GM04504 (cell line): ENCODE measurements around the gene CFAP107.

ENCODE experiments used
- DNase-seq: peaks from one replicate; pipeline ENCODE4 v3.0.0-alpha.2; 2012; ENCODE audit warnings: low read depth

The CFAP107 gene

DNA sequence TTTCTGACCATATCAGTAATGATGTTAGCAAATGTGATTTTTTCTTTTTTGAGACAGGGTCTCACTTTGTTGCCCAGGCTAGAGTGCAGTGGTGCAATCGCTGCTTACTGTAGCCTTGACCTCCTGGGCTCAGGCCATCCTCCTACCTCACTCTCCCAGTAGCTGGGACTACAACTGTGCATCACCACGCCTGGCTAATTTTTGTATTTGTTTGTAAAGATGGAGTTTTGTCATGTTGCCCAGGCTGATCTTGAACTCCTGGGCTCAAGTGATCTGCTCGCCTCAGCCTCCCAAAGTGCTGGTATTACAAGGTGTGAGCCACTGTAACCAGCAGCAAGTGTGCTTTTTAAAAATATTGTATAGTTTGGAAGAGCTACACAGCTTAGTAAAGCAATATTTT, 4.1 kb upstream of the CFAP107 start:
- no peak for DNase-seq

- no peak for DNase-seq
These were observed 641 bp upstream of the CFAP107 start for GRCh38 chr1:12745126-12745991.

- no peak for DNase-seq
These were observed 2.9 kb downstream of the CFAP107 start for GRCh38 chr1:12748778-12749355.

GRCh38 chr1:12754738-12755137, 8.7 kb downstream of the CFAP107 start:
- no peak for DNase-seq

DNA sequence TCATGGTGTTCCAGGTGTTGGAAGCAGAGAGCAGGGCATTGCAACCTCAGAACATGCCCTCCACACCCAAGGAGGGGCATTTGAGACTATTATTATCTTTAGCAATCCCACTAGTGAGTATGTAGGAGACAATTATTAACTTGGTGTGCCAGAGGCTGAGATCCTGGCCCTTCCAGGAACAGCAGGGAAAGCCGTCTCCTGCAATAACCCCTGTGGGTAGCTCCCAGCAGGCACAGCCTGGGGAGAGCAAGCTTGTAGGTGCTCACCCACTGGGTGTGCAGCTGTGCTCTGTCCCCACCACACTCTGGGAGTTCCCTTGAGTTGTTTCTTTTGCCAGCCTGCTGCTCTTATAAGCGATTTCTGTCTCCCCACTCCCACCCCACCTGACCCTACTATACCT, 10.3 kb downstream of the CFAP107 start:
- DNase-seq: no peak

DNA sequence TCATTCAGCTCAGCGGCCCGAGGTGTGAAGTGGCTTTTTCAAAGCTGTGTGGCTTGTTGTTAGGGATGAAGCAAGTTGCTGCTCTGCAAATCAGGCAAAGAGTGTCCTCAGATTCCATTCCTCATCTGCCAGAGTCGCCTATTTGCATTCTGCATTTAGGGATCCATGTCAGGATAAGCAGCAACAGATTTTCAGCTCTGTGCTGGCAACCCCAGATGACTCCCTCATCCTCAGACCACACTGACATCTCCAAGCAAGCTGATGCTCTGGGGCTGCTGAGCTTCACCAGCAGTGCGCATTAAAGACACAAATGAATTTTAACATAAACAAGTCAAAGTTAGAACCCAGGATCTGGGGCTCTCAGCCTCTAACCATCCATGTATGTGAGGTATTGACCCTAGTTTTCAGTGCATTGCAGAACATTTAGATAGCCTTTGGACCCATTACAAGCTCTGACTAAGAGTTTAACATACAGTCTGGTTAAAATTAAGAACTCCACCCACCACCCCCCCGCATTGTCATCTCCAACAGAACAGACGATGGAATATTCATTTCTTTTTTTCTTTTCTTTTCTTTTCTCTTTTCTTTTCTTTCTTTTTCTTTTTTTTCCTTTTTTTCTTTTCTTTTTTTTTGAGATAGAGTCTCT, 10.9 kb downstream of the CFAP107 start:
- no peak for DNase-seq

DNA sequence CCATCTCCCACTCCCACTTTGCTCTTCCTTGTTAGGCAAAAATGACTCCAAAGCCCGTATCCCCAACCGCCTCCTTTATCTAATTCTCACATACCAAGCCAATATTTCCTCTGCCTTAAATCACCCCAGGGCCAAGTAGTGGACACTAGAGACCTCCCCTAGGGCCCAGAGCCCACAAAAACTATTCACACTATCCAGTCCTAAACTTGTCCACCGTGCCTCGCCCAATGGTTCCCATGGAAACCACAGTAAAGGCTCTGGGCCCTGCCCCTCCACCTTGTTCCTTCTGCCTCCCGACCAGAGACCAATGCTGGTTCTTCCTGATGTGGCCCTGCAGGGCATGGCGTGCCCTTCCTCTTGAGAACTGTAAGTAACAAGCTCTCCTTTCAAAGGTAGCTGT, 11.8 kb downstream of the CFAP107 start:
- no peak for DNase-seq

- DNase-seq: no peak
These were observed 14.3 kb downstream of the CFAP107 start for GRCh38 chr1:12760256-12760795.

DNA sequence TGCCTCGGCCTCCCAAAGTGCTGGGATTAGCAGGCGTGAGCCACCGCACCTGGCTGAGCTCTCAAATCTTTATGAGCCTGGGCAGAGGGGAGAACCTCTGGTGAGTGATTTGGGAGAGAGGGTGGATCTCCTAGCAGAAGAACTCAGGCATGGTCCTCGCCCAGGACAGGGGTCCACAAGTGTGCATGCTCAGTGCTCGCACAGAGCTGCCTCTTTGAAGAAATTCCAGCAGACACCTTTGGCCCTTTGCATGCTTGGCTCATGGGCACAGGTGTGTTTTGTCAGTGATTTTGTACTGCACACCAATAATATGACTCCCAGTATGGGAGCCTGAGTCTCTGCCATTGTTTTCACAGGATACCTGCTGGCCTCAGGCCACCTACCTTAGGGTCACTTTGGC, 15.8 kb downstream of the CFAP107 start:
- no peak for DNase-seq

DNA sequence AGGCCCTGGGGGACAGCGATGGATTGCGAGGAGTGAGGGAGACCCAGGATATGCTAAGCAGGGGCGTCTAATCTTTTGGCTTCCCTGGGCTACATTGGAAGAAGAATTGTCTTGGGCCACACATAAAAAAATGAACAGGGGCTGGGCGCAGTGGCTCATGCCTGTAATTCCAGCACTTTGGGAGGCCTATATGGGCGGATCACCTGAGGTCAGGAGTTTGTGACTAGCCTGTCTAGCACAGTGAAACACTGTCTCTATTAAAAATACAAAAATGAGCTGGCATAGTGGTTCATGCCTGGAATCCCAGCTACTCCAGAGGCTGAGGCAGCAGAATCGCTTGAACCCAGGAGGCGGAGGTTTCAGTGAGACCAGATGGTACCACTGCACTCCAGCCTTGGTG, 16.8 kb downstream of the CFAP107 start:
- no peak for DNase-seq

GRCh38 chr1:12763479-12763878, 17.5 kb downstream of the CFAP107 start:
- no peak for DNase-seq

DNA sequence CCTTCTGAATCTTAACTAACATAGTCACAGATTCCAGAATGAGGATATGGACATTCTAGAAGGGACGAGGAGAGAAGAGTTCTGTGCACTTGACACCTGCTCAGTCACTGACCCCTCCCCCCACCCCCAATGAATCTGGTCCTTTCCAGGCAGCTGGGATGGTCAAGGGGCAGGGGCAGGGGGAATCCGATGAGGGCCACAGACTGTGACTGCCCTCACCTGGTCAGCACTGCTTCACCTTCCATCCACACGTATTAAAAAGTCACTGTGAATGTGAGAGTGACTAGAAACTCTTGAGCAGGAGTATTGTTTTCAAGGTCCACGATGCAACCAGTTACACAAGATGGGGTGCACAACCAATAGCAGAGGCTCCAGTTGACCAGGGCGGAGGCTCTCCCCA, 18.0 kb downstream of the CFAP107 start:
- no peak for DNase-seq

GRCh38 chr1:12769031-12769430, 23.0 kb downstream of the CFAP107 start:
- no peak for DNase-seq

- no peak for DNase-seq
These were observed 24.0 kb downstream of the CFAP107 start for GRCh38 chr1:12769976-12770505.

DNA sequence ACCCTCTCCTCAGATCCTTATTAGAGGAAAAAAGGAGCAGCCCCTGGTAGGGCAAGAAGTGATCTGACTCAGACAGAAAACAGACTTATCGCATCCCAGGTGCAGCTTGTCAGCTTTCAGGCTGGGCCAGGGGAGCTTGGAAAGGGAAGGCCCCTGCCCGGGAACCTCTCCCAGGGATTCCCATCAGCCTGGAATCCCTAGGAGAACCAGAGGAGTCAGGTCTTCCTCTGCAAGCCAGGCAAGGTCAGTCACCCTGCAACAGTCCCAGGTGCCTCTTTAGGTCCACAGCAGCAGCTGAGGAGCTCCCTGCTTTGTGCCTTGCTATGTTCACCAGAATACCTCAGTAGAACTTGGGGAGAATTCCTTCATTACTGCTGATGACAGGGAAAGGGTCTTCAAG, 24.6 kb downstream of the CFAP107 start:
- no peak for DNase-seq

GRCh38 chr1:12771186-12771585, 25.2 kb downstream of the CFAP107 start:
- DNase-seq: no peak

DNA sequence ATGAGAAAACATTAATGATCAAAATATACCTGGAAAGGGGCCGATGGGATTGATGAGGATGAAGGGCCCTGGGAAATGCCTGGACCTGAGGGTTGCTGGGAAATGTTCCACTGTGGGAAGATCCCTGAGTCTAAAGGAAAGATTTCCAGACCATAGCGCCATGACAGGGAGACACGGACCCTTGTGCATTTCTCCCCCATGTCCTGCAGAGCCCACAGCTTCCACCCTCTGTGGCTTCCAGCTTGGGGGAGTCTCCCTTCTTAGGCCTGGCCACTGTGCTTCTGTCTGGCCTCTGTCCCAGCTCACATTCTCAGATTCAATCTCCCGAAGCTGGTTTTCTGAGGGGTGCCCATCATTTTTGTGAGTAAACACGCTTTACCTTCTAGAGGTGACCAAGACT, 26.5 kb downstream of the CFAP107 start:
- DNase-seq: no peak

- no peak for DNase-seq
These were observed 27.4 kb downstream of the CFAP107 start, which contains the start of gene PRAMEF12 for GRCh38 chr1:12773438-12773837. TSS of gene PRAMEF12 (plus strand) at chr1:12773738. CDS start at chr1:12774868, 1,130 bp downstream.

DNA sequence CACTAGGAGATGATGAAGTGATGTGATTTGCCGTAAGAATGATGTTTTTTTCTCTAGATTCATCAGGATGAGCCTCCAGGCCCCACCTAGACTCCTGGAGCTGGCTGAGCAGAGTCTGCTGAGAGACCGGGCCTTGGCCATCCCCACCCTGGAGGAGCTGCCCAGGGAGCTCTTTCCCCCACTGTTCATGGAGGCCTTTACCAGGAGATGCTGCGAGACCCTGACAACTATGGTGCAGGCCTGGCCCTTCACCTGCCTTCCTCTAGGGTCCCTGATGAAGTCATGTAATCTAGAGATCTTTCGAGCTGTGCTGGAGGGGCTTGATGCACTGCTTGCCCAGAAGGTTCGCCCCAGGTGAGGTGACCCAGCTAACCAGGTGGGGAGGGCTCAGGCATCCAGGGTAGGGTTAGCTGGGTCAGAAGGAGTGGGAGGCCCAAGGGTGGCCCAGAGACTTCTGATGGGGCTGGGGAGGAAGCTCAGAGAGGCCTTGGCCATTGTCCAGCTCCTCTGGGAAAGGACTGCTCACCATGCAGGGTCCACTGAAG, 28.9 kb downstream of the CFAP107 start:
- no peak for DNase-seq

GRCh38 chr1:12775443-12775842, 29.4 kb downstream of the CFAP107 start:
- DNase-seq: no peak

DNA sequence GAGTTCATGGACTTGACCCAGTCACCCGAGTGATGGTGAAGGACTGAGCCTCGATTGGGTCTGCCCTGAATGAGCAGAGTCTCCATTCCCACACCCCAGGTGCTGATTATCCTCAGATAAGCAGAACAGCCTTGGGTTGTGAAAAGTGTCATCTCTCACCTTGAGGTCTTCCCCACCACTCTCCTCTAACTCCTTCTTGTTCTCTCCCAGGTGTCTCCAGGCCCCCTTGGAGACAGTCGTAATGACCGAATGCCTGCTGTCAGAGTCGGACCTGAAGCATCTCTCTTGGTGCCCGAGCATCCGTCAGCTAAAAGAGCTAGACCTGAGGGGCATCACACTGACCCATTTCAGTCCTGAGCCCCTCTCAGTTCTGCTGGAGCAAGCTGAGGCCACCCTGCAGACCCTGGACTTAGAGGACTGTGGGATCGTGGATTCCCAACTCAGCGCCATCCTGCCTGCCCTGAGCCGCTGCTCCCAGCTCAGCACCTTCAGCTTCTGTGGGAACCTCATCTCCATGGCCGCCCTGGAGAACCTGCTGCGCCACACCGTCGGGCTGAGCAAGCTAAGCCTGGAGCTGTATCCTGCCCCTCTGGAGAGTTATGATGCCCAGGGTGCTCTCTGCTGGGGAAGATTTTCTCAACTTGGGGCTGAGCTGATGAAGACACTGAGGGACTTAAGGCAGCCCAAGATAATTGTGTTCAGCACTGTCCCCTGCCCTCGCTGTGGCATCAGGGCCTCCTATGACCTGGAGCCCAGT, 31.0 kb downstream of the CFAP107 start:
- DNase-seq: no peak

DNA sequence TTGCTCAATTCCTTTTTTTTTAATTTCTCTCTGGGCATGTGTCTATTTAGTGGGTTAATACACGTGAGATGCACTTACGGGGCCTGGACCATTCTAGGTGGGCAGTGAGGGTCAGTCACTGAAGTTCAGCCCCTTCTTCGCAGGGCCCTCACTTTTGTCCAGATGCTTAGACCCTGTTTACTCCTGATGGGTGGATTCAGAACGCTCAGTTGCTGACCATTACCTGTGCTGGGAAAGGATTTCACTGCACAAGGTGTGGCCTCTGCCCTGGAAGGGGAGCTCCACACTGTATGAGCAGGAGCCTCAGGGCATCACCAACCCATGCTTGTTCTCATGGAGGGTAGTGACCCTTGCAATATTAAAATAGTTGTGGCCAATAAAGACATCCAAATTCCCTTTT, 32.1 kb downstream of the CFAP107 start:
- no peak for DNase-seq
